ENCODE results near the gene STAG2.
"Not testable (repeated sequence)": the region's sequence is repeated elsewhere in the genome, so short reads cannot be mapped to it uniquely, and the experiment has no call there.

Gene STAG2

GRCh38 chrX:124045109-124045508, 83.6 kb downstream of the STAG2 start:
- no peak for DNase-seq

- DNase-seq = not testable (repeated sequence)
These were observed 122.9 kb downstream of the STAG2 start for GRCh38 chrX:124084417-124084816.

- DNase-seq = no peak
These were observed 123.6 kb downstream of the STAG2 start for GRCh38 chrX:124085063-124085462.

GRCh38 chrX:124086411-124086810, 124.9 kb downstream of the STAG2 start:
- DNase-seq = no peak

GRCh38 chrX:124087000-124087746, 125.7 kb downstream of the STAG2 start:
- DNase-seq = no peak

GRCh38 chrX:124093222-124093621, 131.7 kb downstream of the STAG2 start:
- no peak for DNase-seq

GRCh38 chrX:124097116-124097515, 135.6 kb downstream of the STAG2 start:
- no peak for DNase-seq

GRCh38 chrX:124098089-124098488, 136.6 kb downstream of the STAG2 start:
- peak; percentile 23 for DNase-seq

GRCh38 chrX:124103966-124104365, 142.5 kb downstream of the STAG2 start:
- no peak for DNase-seq

GRCh38 chrX:124104512-124104911, 143.0 kb downstream of the STAG2 start:
- DNase-seq = not testable (repeated sequence)

- no peak for DNase-seq
These were observed 152.4 kb downstream of the STAG2 start for GRCh38 chrX:124113621-124114600.

GRCh38 chrX:124117325-124117724, 155.8 kb downstream of the STAG2 start:
- DNase-seq = no peak

GRCh38 chrX:124125471-124125870, 164.0 kb downstream of the STAG2 start:
- no peak for DNase-seq

- DNase-seq = no peak
These were observed 166.0 kb downstream of the STAG2 start for GRCh38 chrX:124127496-124127895.

GRCh38 chrX:124132437-124132836, 170.9 kb downstream of the STAG2 start:
- not testable (repeated sequence) for DNase-seq

GRCh38 chrX:124145749-124146148, 184.2 kb downstream of the STAG2 start:
- no peak for DNase-seq

- no peak for DNase-seq
These were observed 189.7 kb downstream of the STAG2 start for GRCh38 chrX:124151195-124151594.
